ENCODE results near the gene GNG12.
"Not testable (repeated sequence)": the region's sequence is repeated elsewhere in the genome, so short reads cannot be mapped to it uniquely, and the experiment has no call there.

GNG12 gene

DNA sequence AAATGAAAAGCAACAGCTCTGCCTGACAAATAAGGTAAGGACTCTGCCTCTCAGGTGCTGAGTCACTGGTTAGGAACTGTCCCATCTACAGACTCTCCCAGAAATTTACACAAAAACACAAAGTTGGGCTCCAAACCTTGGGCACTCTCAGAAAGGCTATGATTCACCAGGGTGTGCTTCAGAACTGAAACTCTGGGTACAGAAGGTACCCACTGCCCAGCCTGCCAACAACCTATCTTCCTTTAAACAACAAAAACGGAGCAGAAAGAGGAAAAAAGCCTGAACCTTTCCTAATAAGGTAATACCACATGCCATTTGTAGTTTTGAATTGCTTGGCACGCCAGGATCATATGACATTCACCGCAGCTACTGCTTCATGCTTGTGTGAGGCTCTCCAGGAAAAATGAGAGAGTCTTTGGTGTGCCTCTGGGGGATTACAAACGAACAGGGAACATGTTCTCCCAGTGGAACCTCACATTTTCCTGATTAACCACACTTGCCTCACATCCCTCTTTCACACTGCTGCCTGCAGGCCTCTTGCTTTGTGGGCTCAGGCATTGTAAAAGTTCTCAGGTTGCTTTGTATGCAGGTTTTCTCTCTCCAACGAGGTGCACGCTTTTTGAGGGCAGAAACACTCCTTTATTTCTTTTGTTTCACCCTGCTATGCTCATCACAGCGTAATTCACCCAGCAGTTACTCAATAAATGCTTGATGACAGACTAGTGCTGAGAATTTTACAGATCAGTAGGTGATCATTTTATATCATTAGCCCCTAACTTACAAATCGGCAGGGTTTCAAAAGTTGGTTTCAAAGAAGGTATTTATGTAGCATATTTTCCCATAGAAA lies 83.2 kb downstream of the GNG12 start:
- no peak for DNase-seq

GRCh38 chr1:67749263-67749843 lies 83.9 kb downstream of the GNG12 start:
- no peak for DNase-seq

DNA sequence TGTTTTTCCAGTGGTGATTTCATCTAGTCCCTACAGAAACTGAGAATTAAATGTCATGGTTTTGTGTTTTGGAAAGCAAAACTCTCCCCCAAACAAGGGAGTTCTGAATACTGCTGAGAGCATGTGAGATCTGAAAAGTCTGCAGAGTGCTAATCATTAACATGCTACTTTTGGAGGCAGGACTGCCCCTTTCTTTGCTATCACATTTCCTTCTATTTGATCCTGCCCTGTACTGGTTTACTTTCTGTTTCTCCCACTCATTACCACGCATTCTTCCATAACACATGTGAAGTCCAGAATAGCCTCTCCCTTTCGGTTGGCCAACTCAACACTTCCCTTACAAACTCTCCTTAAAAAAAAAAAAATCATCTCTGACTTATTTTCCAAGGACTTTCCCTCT lies 84.6 kb downstream of the GNG12 start:
- no peak for DNase-seq

GRCh38 chr1:67747671-67748546 lies 85.4 kb downstream of the GNG12 start:
- no peak for DNase-seq

DNA sequence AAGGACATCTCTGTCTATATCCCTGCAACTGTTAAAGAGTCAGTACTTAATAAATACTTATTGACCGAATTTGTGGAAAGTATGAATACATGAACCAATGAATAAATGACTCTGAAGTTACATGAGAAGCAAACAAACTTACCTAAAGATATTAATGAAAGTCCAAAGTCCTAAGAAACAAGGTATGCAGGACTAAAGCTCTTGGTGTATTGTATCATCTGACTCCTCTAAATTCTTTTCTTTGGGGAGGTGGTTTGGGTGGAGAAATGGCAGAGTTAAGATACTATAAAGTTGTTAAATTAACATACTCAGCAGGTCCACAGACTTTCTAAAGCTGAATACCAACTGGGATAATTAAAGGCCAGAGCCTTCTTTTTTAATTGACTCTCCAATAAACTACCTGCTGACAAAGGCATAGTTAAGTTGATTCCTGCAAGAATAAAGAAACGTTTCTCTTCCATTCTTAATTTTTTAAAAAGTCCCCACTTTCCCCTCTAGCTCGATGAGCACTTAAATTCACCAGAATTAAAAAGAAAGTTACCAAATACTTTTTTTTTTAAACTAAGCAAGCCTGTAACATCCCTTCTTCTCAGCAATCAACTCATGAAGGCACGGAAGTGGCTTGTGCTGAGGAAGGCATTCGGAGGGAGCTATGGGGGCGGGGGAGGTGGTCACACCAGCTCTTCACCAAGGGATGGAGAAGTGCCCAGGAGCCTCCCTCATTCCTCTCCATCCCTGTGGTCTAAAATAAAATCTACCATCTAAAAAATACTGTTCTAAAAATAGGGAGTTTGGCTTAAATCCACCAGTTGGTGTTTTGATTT lies 87.2 kb downstream of the GNG12 start:
- DNase-seq: no peak

GRCh38 chr1:67743072-67743725 lies 90.1 kb downstream of the GNG12 start:
- no peak for DNase-seq

DNA sequence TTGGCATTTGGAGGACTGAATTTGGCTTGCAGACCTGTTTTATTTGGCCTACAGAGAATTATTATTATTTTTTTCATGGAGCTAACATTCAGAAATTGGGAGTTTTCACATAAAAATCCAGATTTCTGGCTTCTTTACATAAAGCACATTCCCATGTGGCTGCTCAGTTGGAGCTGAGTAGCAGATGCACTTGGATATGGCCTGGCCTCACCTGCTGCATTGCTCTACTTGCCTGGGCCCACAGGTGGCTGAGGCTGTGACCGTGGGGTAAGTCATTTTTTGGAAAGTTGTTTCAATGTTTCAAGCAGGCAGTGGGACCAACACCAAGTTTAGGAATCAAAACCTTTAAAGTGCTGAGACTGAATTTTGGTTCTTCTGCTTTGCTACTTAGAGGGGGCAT lies 91.5 kb downstream of the GNG12 start:
- no peak for DNase-seq

DNA sequence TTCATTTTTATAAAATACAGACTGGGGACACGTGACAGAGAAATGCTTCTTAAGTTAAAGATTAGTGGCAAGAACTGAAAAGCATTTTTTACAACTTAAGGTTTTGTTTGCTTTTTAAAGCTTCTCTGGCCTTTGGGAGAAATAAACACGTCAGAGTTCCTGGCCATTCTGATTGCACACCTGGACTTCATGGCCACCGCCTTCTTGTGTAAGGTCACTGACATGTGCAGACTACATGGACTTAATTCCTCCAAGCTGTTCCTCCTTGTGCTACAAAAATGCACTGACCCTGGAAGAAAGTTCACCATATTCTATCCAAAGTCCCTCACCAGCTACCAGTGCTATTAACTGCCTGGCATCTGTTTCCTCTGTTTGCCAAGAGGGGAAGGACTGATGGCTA lies 92.1 kb downstream of the GNG12 start:
- DNase-seq: no peak

- no peak for DNase-seq
Measured at GRCh38 chr1:67740543-67740942, 92.7 kb downstream of the GNG12 start.

- no peak for DNase-seq
Measured at GRCh38 chr1:67739361-67739760, 93.9 kb downstream of the GNG12 start.

DNA sequence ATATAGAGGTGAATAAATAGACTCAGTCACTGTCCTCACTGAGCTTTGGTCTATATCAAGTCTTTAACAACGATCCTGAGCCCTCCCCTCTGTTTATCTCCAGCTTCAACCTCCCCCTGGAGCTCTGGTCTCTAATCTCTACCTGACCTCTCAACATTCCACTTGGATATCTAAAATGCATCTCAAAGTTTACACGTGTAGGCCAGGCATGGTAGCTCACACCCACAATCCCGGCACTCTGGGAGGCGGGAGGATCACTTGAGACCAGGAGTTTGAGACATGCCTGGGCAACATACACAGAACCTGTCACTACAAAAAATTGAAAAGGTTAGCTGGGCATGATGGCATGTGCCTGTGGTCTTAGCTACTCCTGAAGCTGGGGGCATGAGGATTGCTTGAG lies 94.9 kb downstream of the GNG12 start:
- no peak for DNase-seq

- no peak for DNase-seq
Measured at GRCh38 chr1:67737875-67738274, 95.4 kb downstream of the GNG12 start.

DNA sequence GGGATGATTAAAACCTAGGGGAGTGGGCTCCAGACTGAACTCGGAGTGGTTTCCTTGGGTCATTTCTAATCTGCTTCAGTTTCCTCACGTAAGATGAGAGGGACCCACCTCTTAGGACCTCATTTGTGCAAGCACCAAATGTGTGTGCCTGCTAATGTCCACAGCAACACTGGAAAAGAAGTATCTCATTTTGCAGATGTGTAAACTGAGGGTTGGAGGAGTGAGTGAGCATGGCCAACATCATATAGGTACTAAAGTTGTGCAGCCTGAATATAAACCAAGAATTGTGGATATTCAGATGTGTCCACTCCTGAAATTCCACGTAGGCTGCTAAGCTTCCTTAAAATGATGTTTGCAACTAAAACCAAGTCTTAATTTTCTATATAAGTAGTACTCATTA lies 96.5 kb downstream of the GNG12 start:
- no peak for DNase-seq

GRCh38 chr1:67735806-67736627 lies 97.2 kb downstream of the GNG12 start:
- no peak for DNase-seq

- no peak for DNase-seq
Measured at GRCh38 chr1:67735206-67735605, 98.1 kb downstream of the GNG12 start.

GRCh38 chr1:67734323-67734690 lies 99.0 kb downstream of the GNG12 start:
- no peak for DNase-seq

DNA sequence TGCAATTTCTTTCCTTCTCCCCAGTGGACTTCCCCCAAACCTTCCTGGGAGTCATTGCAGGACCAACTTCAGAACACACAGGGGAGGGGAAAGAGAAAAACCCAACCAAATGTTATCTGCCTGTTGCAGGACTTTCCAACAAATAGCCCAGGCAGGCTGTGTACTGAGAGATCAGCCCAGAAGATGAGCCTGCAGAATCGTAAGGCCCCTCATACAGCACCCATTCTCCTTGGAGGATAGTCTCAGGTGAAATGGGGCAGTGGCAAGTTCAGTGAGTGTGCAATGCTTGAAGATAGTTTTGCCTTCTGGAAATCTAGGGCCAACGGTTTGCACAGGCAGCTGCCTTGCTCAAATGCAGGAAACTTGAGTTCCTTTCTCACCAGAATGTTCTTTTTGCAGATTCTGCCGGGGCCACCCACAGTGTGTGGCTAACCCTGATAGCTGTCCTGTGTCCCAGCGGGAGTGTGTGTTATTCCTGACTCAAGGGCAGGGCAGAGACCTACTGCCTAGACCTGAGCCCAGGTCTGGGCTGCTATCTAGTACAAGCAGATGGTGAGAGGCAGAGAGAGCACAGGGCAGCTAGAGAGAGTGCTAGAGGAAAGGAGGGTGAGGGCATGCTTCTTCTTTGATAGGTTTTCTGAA lies 99.5 kb downstream of the GNG12 start:
- no peak for DNase-seq

DNA sequence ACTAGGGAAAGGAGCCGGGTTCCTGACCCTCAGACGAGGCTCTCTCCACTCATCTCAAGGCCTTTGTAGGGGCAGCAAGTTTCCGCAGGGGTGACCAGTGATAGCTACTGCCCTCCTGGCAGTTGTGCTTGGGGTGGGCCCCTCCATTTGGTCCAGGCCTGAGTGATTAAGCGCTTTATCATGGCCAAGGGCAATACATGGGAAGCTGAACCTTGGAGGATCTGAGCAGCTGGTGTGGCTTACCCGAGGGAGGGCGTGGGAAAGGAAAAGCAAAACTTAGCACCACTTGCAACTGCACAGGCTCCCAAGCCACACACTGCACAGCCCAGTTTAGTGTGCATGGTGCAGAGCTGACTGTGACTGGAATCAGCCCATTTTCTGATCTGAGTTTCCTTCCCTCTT lies 100.5 kb downstream of the GNG12 start:
- no peak for DNase-seq

- no peak for DNase-seq
Measured at GRCh38 chr1:67731322-67731721, 101.9 kb downstream of the GNG12 start.

DNA sequence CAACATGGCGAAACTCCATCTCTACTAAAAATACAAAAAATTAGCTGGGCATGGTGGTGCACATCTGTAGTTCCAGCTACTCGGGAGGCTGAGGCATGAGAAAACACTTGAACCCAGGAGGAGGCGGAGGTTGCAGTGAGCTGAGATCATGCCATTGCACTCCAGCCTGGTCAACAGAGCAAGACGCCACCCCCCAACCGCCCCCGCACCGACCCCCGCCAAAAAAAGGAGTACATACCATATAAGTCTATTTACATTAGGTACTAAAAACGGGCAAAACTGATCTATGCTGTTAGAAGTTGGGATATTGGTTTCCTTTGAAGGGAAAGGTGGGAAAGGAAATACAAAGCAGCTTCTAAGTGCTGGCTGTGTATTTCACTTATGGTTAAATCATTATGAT lies 103.0 kb downstream of the GNG12 start:
- not testable (repeated sequence) for DNase-seq

GRCh38 chr1:67729872-67730271 lies 103.4 kb downstream of the GNG12 start:
- no peak for DNase-seq
